ENCODE results near the gene MVK. TPM values are rescaled to one million over a fixed set of nuclear protein-coding genes. Genes with fewer than 3 reads are reported as not detected.

Gene MVK
- total RNA-seq, 1 experiment from 2014 or later = 50.8 TPM

GRCh38 chr12:109591041-109591440 is 17.4 kb downstream of the MVK start:
- Histone ChIP-seq H3K4me1 (replicated peaks; ENCODE audit: insufficient read depth) (peaks cover 14% of the 10 kb centered on the region), H2AFZ (no peak overlapping the region), H3K79me2 (ENCODE audit: low read depth) (no peaks in the 10 kb centered on the region), H3K27me3 (ENCODE audit: insufficient read depth, low read depth) (no peaks in the 10 kb centered on the region), H3K36me3 (ENCODE audit: low read depth) (no peaks in the 10 kb centered on the region), H3F3A (ENCODE audit: insufficient read depth, low read depth) (peaks cover 14% of the 10 kb centered on the region; the same call in 1 of the 2 replicates), H3K4me2 (no peak overlapping the region), H3K9me2 (ENCODE audit: insufficient read depth) (no peaks in the 10 kb centered on the region), H4K20me1 (ENCODE audit: insufficient read depth) (no peaks in the 10 kb centered on the region), H3K27ac (no peak overlapping the region), H3K4me3 (no peak overlapping the region), H3K9me3 (ENCODE audit: insufficient read depth, low read depth) (no peaks in the 10 kb centered on the region)
- DNase-seq = no peak
- ChIA-PET POLR2A (ENCODE audit: unreplicated experiment) (no interaction called here), CTCF (interaction anchor here (0.7 kb wide), 1 partner anchor 186 kb away, joined by 3 read pairs; no protein-coding TSS in a partner anchor)
- intact Hi-C loops (cut with micrococcal nuclease; ENCODE audit: unreplicated experiment) = no loop called here
- TF ChIP-seq, protein P1, sequence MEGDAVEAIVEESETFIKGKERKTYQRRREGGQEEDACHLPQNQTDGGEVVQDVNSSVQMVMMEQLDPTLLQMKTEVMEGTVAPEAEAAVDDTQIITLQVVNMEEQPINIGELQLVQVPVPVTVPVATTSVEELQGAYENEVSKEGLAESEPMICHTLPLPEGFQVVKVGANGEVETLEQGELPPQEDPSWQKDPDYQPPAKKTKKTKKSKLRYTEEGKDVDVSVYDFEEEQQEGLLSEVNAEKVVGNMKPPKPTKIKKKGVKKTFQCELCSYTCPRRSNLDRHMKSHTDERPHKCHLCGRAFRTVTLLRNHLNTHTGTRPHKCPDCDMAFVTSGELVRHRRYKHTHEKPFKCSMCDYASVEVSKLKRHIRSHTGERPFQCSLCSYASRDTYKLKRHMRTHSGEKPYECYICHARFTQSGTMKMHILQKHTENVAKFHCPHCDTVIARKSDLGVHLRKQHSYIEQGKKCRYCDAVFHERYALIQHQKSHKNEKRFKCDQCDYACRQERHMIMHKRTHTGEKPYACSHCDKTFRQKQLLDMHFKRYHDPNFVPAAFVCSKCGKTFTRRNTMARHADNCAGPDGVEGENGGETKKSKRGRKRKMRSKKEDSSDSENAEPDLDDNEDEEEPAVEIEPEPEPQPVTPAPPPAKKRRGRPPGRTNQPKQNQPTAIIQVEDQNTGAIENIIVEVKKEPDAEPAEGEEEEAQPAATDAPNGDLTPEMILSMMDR (conservative IDR thresholded peaks at IDR 0.05) = no peak
- no peak for TF ChIP-seq EZH2 (IDR thresholded peaks at IDR 0.05; ENCODE audit: low read depth)
- no TSS peak for BruUV-seq (replicated peaks)

DNA sequence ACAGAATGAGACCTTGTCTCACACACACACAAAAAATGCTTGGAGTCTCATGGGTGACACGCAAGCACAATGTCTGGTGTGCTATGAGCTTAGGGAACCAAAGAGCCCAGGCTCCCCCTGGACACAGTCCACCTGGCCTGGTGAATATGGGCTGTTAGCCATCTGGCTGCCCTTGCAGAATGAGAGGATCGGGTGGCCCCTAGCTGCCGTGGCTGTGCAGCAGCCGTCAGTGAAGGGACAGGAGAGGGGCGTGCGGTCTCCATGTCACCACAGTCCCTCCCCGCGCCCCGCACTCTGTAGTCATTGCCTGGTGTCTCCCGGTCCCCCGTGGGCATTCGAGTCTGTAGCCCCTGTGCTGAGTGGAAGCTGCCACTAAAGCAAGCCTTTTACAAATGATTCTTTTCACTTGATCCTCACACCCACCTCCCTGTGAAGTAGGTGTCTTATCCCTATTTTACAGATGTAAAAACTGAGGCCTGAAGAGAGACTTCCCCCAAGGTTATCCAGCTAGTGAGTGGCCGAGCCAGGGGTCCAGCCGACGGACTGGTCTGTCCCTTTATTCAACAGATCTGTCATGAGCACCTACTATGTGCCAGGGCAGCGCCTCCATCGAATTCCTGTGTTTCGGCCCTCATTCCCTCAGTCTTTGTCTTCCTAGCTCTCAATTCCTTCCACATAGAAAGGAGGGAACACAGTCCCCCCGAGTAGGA is 18.8 kb downstream of the MVK start:
- Histone ChIP-seq H3K4me2 (no peak overlapping the region), H3K9me3 (ENCODE audit: insufficient read depth, low read depth) (no peaks in the 10 kb centered on the region), H3K27ac (no peak overlapping the region), H3K4me3 (no peak overlapping the region), H4K20me1 (ENCODE audit: insufficient read depth) (no peaks in the 10 kb centered on the region), H2AFZ (no peak overlapping the region), H3K9me2 (ENCODE audit: insufficient read depth) (no peaks in the 10 kb centered on the region), H3K79me2 (ENCODE audit: low read depth) (no peaks in the 10 kb centered on the region), H3F3A (ENCODE audit: insufficient read depth, low read depth) (peaks cover 5% of the 10 kb centered on the region; the same call in 1 of the 2 replicates), H3K4me1 (replicated peaks; ENCODE audit: insufficient read depth) (peaks cover 2% of the 10 kb centered on the region), H3K36me3 (ENCODE audit: low read depth) (no peaks in the 10 kb centered on the region), H3K27me3 (ENCODE audit: insufficient read depth, low read depth) (no peaks in the 10 kb centered on the region)
- intact Hi-C loops (cut with micrococcal nuclease; ENCODE audit: unreplicated experiment) = no loop called here
- TF ChIP-seq, protein P1 (conservative IDR thresholded peaks at IDR 0.05) = no peak
- no peak for TF ChIP-seq EZH2 (IDR thresholded peaks at IDR 0.05; ENCODE audit: low read depth)
- ChIA-PET POLR2A (ENCODE audit: unreplicated experiment) (no interaction called here), CTCF (no interaction called here)
- no peak for DNase-seq
- BruUV-seq (replicated peaks) = no TSS peak

GRCh38 chr12:109592905-109593272 is 19.3 kb downstream of the MVK start:
- Histone ChIP-seq H3K27me3 (ENCODE audit: insufficient read depth, low read depth) (no peaks in the 10 kb centered on the region), H3K27ac (no peak overlapping the region), H3K79me2 (ENCODE audit: low read depth) (no peaks in the 10 kb centered on the region), H3K9me2 (ENCODE audit: insufficient read depth) (no peaks in the 10 kb centered on the region), H3K4me1 (replicated peaks; ENCODE audit: insufficient read depth) (no peaks in the 10 kb centered on the region), H2AFZ (no peak overlapping the region), H4K20me1 (ENCODE audit: insufficient read depth) (no peaks in the 10 kb centered on the region), H3K9me3 (ENCODE audit: insufficient read depth, low read depth) (no peaks in the 10 kb centered on the region), H3K4me3 (no peak overlapping the region), H3K4me2 (no peak overlapping the region), H3F3A (ENCODE audit: insufficient read depth, low read depth) (peaks cover 5% of the 10 kb centered on the region; the same call in 1 of the 2 replicates), H3K36me3 (ENCODE audit: low read depth) (no peaks in the 10 kb centered on the region)
- intact Hi-C loops (cut with micrococcal nuclease; ENCODE audit: unreplicated experiment) = no loop called here
- POLR2A ChIA-PET (ENCODE audit: unreplicated experiment) = interaction anchor here (0.5 kb wide), 1 partner anchor 142 kb away, joined by 6 read pairs; no protein-coding TSS in a partner anchor
- no TSS peak for BruUV-seq (replicated peaks)
- CTCF ChIA-PET = no interaction called here
- DNase-seq = no peak
- no peak for TF ChIP-seq EZH2 (IDR thresholded peaks at IDR 0.05; ENCODE audit: low read depth)
- TF ChIP-seq, protein P1 (conservative IDR thresholded peaks at IDR 0.05) = no peak

All from PC-9 (cell line).